Adrenal gland (tissue), 12 donors: ENCODE results near the gene ZNF366. TPM values are rescaled to one million over a fixed set of nuclear protein-coding genes. Genes with fewer than 3 reads are reported as not detected.

Experiments used
- DNase-seq, 7 donors: peaks; one replicate each; pipeline ENCODE4 v3.0.0-alpha.2; 2019 to 2020
- H3K27ac ChIP-seq, 5 donors: fragments of 200-600 bp; sonication (generic) in 4 of 5; 1 replicate in 3 of 5; 2 replicates in 2 of 5; pipeline versions ENCODE4 v1.5.1 to v1.8.0; 2016 to 2020; ENCODE audit warnings: mild to moderate bottlenecking in 1 of 5
- H3K27me3 ChIP-seq: fragments of 200-600 bp; 2 replicates; pipeline ENCODE4 v1.8.0; 2021
- H3K36me3 ChIP-seq, 2 donors: fragments of 200-600 bp; replicated peaks in 1 of 2; 1 replicate in 1 of 2; 2 replicates in 1 of 2; pipeline versions ENCODE4 v1.5.1 to v1.8.0; 2018 to 2022
- H3K4me1 ChIP-seq, 2 donors: fragments of 200-600 bp; replicated peaks in 1 of 2; 1 replicate in 1 of 2; 2 replicates in 1 of 2; pipeline versions ENCODE4 v1.5.1 to v1.8.0; 2018 to 2021
- H3K4me3 ChIP-seq, 4 donors: fragments of 200-600 bp; sonication (generic) in 3 of 4; one replicate each; pipeline ENCODE4 v1.5.1; 2016 to 2018
- H3K9me3 ChIP-seq, 3 donors: fragments of 200-600 bp; sonication (generic) in 1 of 3; replicated peaks in 1 of 3; 1 replicate in 2 of 3; 2 replicates in 1 of 3; pipeline versions ENCODE4 v1.5.1 to v1.8.0; 2016 to 2021
- CTCF ChIP-seq, 6 experiments: fragments of 450-650 bp in 4 of 6; fragments of 200-600 bp in 2 of 6; sonication (generic) in 1 of 6; IDR thresholded peaks; 1 replicate in 5 of 6; 2 replicates in 1 of 6; pipeline versions ENCODE4 v1.5.1 to v1.8.0; 2016 to 2021; ENCODE audit warnings: antibody characterized with exemption in 6 of 6, mild to moderate bottlenecking in 2 of 6, moderate library complexity in 1 of 6
- POLR2A ChIP-seq, 2 donors: fragments of 450-650 bp; IDR thresholded peaks; one replicate each; pipeline ENCODE4 v1.6.1; 2017; ENCODE audit warnings: antibody characterized with exemption in 2 of 2, mild to moderate bottlenecking in 2 of 2, moderate library complexity in 1 of 2
- WGBS, 4 donors: extraction: QIAGEN DNeasy Blood & Tissue Kit in 2 of 4; methylation state at CpG; one replicate each; pipeline versions ENCODE4 v1.1.5 to v1.1.7; 2013 to 2017; 5-methylcytosine and 5-hydroxymethylcytosine counted together
- intact Hi-C, 2 donors: fragments of 100-400 bp; cut with DNase I; formaldehyde crosslinking; loops; one replicate each; pipeline versions ENCODE4 v1.14.1 to v1.15.0; 2022 to 2023
- polyA plus RNA-seq, 3 donors: library from polyadenylated mRNA; stranded (reverse); fragments of 200-250 nt in 2 of 3; fragments of 350-450 nt in 1 of 3; fragmentation: Illumina TruSeq in 1 of 3; extraction: RNeasy Lipid Tissue Mini Kit (QIAGEN cat#74804) in 1 of 3; gene quantifications; one replicate each; pipeline ENCODE4 v1.2.3, GENCODE V29; 2013 to 2014
- total RNA-seq, 9 donors: library from RNA; depleted of rRNA in 4 of 9; stranded (reverse); fragments of >200 nt in 4 of 9; fragments of 120-200 nt in 1 of 9; fragmentation: NEBNext Ultra II Directional in 1 of 9; extraction: Animal tissue kit (Norgen Biotek cat#: 25700) in 1 of 9; gene quantifications; one replicate each; pipeline versions ENCODE4 v1.1.0 to v1.2.4, GENCODE V29; 2013 to 2023
- donor health status: healthy with polysubstance abuse.
- donor health status: Bipolar disorder and iron deficiency.
- donor health status: DM: yes; HTN: yes; CAD: no.
- donor health status: DM: no; HTN: no; CAD: no.
- donor health status: DM: no; HTN: no; CAD: no.
- donor health status: DM: yes; HTN: yes; CAD: no.

ZNF366 gene
- total and polyA plus RNA-seq, 12 donors: 0.24 to 5.3 (median 2.6) TPM

- no peak for DNase-seq
- Histone ChIP-seq H3K4me1 (peaks cover 2 to 3% of the 10 kb centered on the region in 2 donors), H3K36me3 (no peaks in the 10 kb centered on the region), H3K27me3 (no peaks in the 10 kb centered on the region), H3K27ac (no peak overlapping the region), H3K9me3 (no peaks in the 10 kb centered on the region), H3K4me3 (no peak overlapping the region)
- intact Hi-C loops: loop anchor here in 1 of 2 donors (10.0 kb wide), 1 partner anchor 56 kb away; no protein-coding TSS in a partner anchor
- no peak for TF ChIP-seq CTCF (IDR thresholded peaks at IDR 0.05)
- TF ChIP-seq POLR2A (IDR thresholded peaks at IDR 0.05): no peak
- WGBS, 4 donors: 83 to 88% (median 86%) methylated on average over 3 of the region's 3 CpGs
These were observed 48.8 kb downstream of the ZNF366 start for GRCh38 chr5:72458407-72458806.

- H3K4me3 ChIP-seq: no peak overlapping the region
- H3K27ac ChIP-seq: no peak overlapping the region
- H3K36me3 ChIP-seq: no peaks in the 10 kb centered on the region
- DNase-seq: no peak
- peaks cover 11 to 12% of the 10 kb centered on the region in 2 donors for H3K4me1 ChIP-seq
- H3K27me3 ChIP-seq: no peaks in the 10 kb centered on the region
- intact Hi-C loops: loop anchor here in 1 of 2 donors (10.0 kb wide), 1 partner anchor 57 kb away; no protein-coding TSS in a partner anchor
- TF ChIP-seq POLR2A (IDR thresholded peaks at IDR 0.05): no peak
- no peak for TF ChIP-seq CTCF (IDR thresholded peaks at IDR 0.05)
- no peaks in the 10 kb centered on the region for H3K9me3 ChIP-seq
- WGBS, 4 donors: 83 to 94% (median 89%) methylated on average over 1 of the region's 1 CpG
These were observed 49.7 kb downstream of the ZNF366 start for GRCh38 chr5:72457491-72457890.

- no peaks in the 10 kb centered on the region for H3K36me3 ChIP-seq
These were observed 50.7 kb downstream of the ZNF366 start for GRCh38 chr5:72456391-72457074.

GRCh38 chr5:72455476-72455875 is 51.7 kb downstream of the ZNF366 start:
- TF ChIP-seq POLR2A (IDR thresholded peaks at IDR 0.05) (no peak), CTCF (IDR thresholded peaks at IDR 0.05) (no peak)
- Histone ChIP-seq H3K4me1 (peaks cover 29 to 32% of the 10 kb centered on the region in 2 donors), H3K9me3 (no peaks in the 10 kb centered on the region), H3K4me3 (no peak overlapping the region), H3K27ac (peak overlapping the region in 1 of 5 donors; percentile 33), H3K36me3 (no peaks in the 10 kb centered on the region), H3K27me3 (no peaks in the 10 kb centered on the region)
- 71 to 93% (median 83%) methylated on average over 9 of the region's 9 CpGs for WGBS, 4 donors
- DNase-seq: peak in 1 of 7 donors; percentile 30
- intact Hi-C loops: loop anchor here in 1 of 2 donors (10.0 kb wide), 1 partner anchor 59 kb away; no protein-coding TSS in a partner anchor

More at GRCh38 chr5:72456391-72457074, 50.7 kb downstream of the ZNF366 start:
- no peak for DNase-seq
- intact Hi-C loops: loop anchor here in 1 of 2 donors (10.0 kb wide), 1 partner anchor 58 kb away; no protein-coding TSS in a partner anchor
- TF ChIP-seq POLR2A (IDR thresholded peaks at IDR 0.05) (no peak), CTCF (IDR thresholded peaks at IDR 0.05) (no peak)
- Histone ChIP-seq H3K4me1 (peaks cover 20 to 22% of the 10 kb centered on the region in 2 donors), H3K4me3 (no peak overlapping the region), H3K27ac (no peak overlapping the region), H3K27me3 (no peaks in the 10 kb centered on the region), H3K9me3 (no peaks in the 10 kb centered on the region)
- WGBS, 4 donors: 93 to 100% (median 95%) methylated on average over 5 to 8 of the region's 8 CpGs
